ENCODE measurements around the gene NEGR1. TPM values are rescaled to one million over a fixed set of nuclear protein-coding genes. Genes with fewer than 3 reads are reported as not detected.

NEGR1 gene
- polyA plus RNA-seq, 3 donors, result 1.6 to 45.8 (median 10.3) TPM

- 68 to 72% (median 71%) methylated on average over 9 of the region's 9 CpGs for WGBS, 3 donors
- H3K27ac ChIP-seq (ENCODE audit: low read depth, low read length), result no peak overlapping the region
Observed at GRCh38 chr1:71592646-71593274, 689.6 kb downstream of the NEGR1 start.

DNA sequence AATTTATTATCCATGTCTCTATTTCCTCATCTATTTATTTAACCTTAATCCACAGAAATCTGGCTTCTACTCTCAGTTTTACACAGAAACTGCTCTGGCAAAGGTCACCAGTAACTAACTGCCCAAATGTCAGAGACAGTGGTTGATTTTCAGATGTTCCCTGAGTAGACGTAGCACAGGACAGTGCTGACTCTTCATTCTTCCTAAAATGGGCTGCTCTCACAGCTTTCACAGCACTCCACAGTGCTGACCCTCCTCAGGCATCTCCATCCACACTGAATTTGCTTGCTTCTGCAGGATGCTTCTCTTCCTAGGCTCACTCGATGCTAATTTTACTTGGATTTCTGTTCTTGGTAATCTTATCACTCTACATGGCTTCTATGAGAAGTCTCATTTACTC is 693.3 kb downstream of the NEGR1 start:
- WGBS, 3 donors, result 63 to 66% (median 65%) methylated on average over 2 of the region's 2 CpGs

DNA sequence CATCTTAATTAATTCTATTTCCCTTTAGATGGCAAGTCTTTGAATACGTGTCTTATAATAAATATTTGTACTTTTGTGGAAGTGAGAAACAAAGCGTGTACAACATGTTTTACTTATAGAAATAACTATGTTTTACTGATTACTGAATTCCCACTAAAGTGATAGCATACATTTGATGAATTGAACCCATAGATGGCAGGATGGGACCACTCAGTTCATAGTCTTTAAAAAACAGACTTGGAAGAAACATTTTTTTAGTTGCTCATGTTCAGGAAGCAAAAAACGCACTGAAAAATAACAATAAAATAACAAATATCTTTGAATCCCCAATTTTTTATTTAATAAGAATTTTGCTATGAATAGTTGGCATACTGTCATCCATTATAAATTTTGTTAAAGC is 694.4 kb downstream of the NEGR1 start:
- 43 to 47% (median 46%) methylated on average over 3 of the region's 3 CpGs for WGBS, 3 donors

More for the DNA sequence above, 693.3 kb downstream of the NEGR1 start:
- H3K27ac ChIP-seq (ENCODE audit: low read depth, low read length), result no peak overlapping the region

GRCh38 chr1:71586030-71586429 is 696.3 kb downstream of the NEGR1 start:
- H3K27ac ChIP-seq (ENCODE audit: low read depth, low read length), result no peak overlapping the region
- 67 to 76% (median 72%) methylated on average over 3 of the region's 3 CpGs for WGBS, 3 donors

More for the DNA sequence above, 694.4 kb downstream of the NEGR1 start:
- H3K27ac ChIP-seq (ENCODE audit: low read depth, low read length), result no peak overlapping the region

- 48 to 76% (median 49%) methylated on average over 2 of the region's 2 CpGs for WGBS, 3 donors
- H3K27ac ChIP-seq (ENCODE audit: low read depth, low read length), result no peak overlapping the region
Observed at GRCh38 chr1:71583756-71584155, 698.6 kb downstream of the NEGR1 start.

DNA sequence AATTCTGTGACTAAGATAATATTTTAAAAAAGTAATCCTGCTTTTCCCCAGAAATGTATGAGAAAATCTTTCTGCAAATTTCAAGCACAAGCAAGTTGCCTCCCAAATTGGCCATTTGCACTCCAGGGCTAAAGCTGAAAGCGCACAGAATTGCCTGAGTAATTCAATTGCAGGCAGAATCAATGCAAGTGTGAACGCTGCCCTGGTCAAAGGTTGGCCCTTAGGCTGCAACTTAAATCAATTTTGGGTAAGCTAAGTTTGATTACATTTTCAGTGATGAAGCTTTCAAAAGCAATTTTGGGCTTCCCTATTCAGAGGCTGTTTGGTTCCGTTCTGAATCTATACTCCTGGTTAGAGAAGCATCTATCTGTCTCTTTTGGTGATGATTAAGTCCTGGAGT is 699.7 kb downstream of the NEGR1 start:
- WGBS, 3 donors, result 56 to 77% (median 76%) methylated on average over 3 of the region's 3 CpGs

GRCh38 chr1:71577451-71578131 is 704.7 kb downstream of the NEGR1 start:
- WGBS, 3 donors, result 68 to 80% (median 80%) methylated on average over 3 of the region's 3 CpGs
- H3K27ac ChIP-seq (ENCODE audit: low read depth, low read length), result no peak overlapping the region

More for the DNA sequence above, 699.7 kb downstream of the NEGR1 start:
- H3K27ac ChIP-seq (ENCODE audit: low read depth, low read length), result no peak overlapping the region

GRCh38 chr1:71572038-71572437 is 710.3 kb downstream of the NEGR1 start:
- WGBS, 3 donors, result 58 to 71% (median 60%) methylated on average over 3 of the region's 3 CpGs
- H3K27ac ChIP-seq (ENCODE audit: low read depth, low read length), result no peak overlapping the region

- WGBS, 3 donors, result 70 to 76% (median 72%) methylated on average over 1 of the region's 1 CpG
- H3K27ac ChIP-seq (ENCODE audit: low read depth, low read length), result no peak overlapping the region
Observed at GRCh38 chr1:71566413-71566812, 715.9 kb downstream of the NEGR1 start.

DNA sequence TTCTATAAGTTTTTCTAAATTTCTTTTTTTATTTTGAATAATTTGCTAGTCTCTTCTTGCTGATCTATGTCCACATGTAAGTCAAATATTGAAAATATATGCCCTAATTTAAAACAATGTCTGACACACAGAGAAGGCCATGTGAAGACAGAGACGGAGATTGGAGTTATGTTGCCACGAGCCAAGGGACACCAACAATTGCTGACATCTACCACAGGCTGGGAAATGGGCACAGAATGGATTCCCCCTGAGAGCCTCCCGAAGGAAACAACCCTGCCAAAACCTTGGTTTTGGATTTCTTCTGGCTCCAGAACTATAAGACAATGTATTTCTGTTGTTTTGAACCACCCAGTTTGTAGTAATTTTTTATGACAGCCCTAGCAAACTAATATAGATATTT is 716.5 kb downstream of the NEGR1 start:
- 50 to 65% (median 53%) methylated on average over 3 of the region's 3 CpGs for WGBS, 3 donors
- no peak overlapping the region for H3K27ac ChIP-seq (ENCODE audit: low read depth, low read length)

DNA sequence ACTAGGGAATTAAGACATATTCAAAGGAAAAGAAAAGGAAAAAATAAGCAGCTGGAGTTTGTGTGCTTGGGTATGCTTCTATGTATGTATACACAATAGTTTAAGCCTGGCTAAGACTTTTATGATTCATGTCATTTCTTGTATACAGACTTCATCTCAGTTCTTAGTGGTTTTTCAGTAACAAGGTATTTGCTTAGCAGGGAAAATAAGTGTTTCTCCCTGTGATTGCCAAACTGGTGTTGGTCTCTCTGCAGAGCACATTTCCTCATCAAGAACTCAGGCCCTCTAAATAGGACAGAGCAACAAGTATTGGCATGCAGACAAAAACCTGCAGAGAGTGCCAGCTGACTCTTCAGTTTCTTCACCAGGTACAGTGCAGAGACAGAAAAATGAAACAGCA is 717.1 kb downstream of the NEGR1 start:
- H3K27ac ChIP-seq (ENCODE audit: low read depth, low read length), result no peak overlapping the region

DNA sequence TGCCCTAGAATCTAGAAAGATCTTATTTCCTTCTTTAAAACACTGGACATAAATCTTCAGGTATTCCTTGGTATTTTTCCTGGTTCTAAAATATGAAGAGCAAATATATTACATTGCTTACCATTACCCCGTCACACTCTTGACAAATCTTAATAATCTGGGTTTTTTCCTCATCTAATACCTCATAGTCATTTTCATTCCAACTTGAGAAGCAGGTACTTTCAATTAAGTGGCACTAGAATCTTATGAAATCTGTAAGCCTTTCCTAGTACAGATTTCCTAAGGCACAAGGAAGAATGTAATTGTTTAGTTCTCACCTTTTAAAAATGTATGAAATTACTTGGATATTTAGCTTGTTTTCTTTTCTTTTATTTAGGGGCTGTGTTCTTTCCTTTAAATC is 720.0 kb downstream of the NEGR1 start:
- no peak overlapping the region for H3K27ac ChIP-seq (ENCODE audit: low read depth, low read length)
- WGBS, 3 donors, result 0 to 49% (median 0%) methylated on average over 1 of the region's 1 CpG

- H3K27ac ChIP-seq (ENCODE audit: low read depth, low read length), result no peak overlapping the region
- WGBS, 3 donors, result 31 to 52% (median 40%) methylated on average over 2 of the region's 2 CpGs
Observed at GRCh38 chr1:71561729-71562128, 720.6 kb downstream of the NEGR1 start.

- no peak overlapping the region for H3K27ac ChIP-seq (ENCODE audit: low read depth, low read length)
- 53 to 78% (median 61%) methylated on average over 2 of the region's 2 CpGs for WGBS, 3 donors
Observed at GRCh38 chr1:71561206-71561605, 721.1 kb downstream of the NEGR1 start.

- no peak overlapping the region for H3K27ac ChIP-seq (ENCODE audit: low read depth, low read length)
- WGBS, 3 donors, result 88 to 91% (median 89%) methylated on average over 1 of the region's 1 CpG
Observed at GRCh38 chr1:71559880-71560279, 722.5 kb downstream of the NEGR1 start.

- 31 to 75% (median 70%) methylated on average over 2 of the region's 2 CpGs for WGBS, 3 donors
- no peak overlapping the region for H3K27ac ChIP-seq (ENCODE audit: low read depth, low read length)
Observed at GRCh38 chr1:71557138-71557537, 725.2 kb downstream of the NEGR1 start.

DNA sequence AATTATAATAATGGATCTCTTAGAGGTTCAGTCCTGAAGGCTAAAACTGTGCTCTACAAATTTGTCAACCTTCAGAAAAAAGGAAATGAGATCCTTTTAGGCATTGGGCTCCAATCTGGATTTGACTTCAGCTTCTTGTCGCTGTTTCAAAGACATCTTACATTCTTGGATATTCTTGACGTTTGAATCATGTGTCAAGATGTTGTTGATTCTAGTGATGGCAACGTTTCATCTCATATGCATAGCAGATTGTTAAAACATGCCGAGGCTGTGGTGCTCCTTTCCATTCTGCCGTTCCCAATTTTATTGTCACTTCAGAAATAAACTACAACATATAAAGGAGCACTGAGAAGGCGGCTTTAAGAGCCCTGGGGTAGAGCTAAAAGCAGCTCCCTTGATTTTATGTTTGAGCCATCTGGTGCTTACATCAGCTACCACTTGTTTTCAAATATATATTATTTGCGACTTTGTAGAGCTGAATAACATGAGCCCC is 733.9 kb downstream of the NEGR1 start:
- H3K27ac ChIP-seq (ENCODE audit: low read depth, low read length), result no peak overlapping the region
- 82 to 90% (median 86%) methylated on average over 7 of the region's 7 CpGs for WGBS, 3 donors

GRCh38 chr1:71542155-71542554 is 740.2 kb downstream of the NEGR1 start:
- H3K27ac ChIP-seq (ENCODE audit: low read depth, low read length), result no peak overlapping the region
- 64 to 85% (median 68%) methylated on average over 3 of the region's 3 CpGs for WGBS, 3 donors

DNA sequence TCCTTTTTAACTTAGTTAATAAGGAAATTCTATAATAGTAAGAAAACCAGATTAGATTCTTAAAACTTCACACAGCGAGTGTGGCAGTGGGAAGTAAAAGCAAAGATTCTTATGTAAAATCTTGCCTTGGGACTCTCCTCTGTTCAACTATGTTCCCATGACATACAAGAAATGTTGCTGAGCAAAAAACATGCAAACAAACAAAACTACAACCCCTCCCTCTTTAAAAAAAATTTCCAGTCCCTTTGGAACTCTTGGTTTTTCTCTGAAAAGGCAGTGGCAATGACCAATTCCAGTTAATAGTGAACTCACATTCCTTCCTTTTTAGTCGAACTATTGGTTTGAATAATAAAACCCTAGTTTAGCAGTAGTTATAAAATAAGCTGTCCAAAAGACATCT is 748.4 kb downstream of the NEGR1 start:
- WGBS, 3 donors, result 53 to 67% (median 66%) methylated on average over 2 of the region's 2 CpGs

DNA sequence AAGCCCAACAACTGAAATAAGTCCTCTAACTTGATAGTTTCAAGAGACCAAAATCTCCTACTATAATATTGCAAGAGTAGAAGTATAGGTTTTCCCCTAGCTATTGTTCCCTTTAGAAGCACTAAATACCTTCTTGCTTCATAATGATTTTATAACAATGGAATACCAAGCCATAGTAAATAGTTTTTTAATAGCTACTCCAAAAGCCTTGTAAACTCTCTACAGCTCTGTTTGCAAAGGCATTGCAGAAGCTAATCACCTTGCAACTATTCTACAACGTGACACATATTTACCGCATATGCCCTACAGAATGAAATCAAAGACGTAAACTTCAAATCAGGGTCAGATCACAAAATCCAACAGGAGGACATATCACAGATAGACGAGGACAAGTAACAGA is 750.0 kb downstream of the NEGR1 start:
- WGBS, 3 donors, result 70 to 92% (median 89%) methylated on average over 4 of the region's 4 CpGs
- H3K27ac ChIP-seq (ENCODE audit: low read depth, low read length), result no peak overlapping the region

More for the DNA sequence above, 748.4 kb downstream of the NEGR1 start:
- no peak overlapping the region for H3K27ac ChIP-seq (ENCODE audit: low read depth, low read length)
